Mesendoderm (in vitro differentiated cells): ENCODE measurements around the gene RNF20.

ENCODE experiments used
- DNase-seq: peaks from one replicate; pipeline ENCODE4 v3.0.0; 2013
- H2AK5ac ChIP-seq: 2 replicates; pipeline ENCODE4 v1.6.1; 2013; ENCODE audit warnings: low read length, inconsistent platforms
- H2BK120ac ChIP-seq: 2 replicates; pipeline ENCODE4 v1.6.1; 2013; ENCODE audit warnings: low read depth, mild to moderate bottlenecking, low read length, moderate library complexity, mixed read lengths
- H2BK15ac ChIP-seq: replicated peaks from 2 replicates; pipeline ENCODE4 v1.6.1; 2013; ENCODE audit warnings: low read depth, mild to moderate bottlenecking, moderate library complexity
- H2BK5ac ChIP-seq: 2 replicates; pipeline ENCODE4 v1.6.1; 2013; ENCODE audit warnings: low read length, inconsistent platforms
- H3K18ac ChIP-seq: 2 replicates; pipeline ENCODE4 v1.6.1; 2013; ENCODE audit warnings: mild to moderate bottlenecking, low read length, mixed read lengths
- H3K23ac ChIP-seq: one replicate; pipeline ENCODE4 v1.6.1; 2013; ENCODE audit warnings: low read length
- H3K27ac ChIP-seq: 2 replicates; pipeline ENCODE4 v1.5.1; 2013; ENCODE audit warnings: low read depth, mild to moderate bottlenecking, inconsistent platforms, low read length, moderate library complexity
- H3K27me3 ChIP-seq: 2 replicates; pipeline ENCODE4 v1.6.1; 2013; ENCODE audit warnings: low read length, control low read depth, mild to moderate bottlenecking, inconsistent platforms; ENCODE audit not compliant: insufficient read depth, poor library complexity
- H3K36me3 ChIP-seq: 2 replicates; pipeline ENCODE4 v1.6.1; 2013; ENCODE audit warnings: low read length, inconsistent platforms; ENCODE audit not compliant: control insufficient read depth, insufficient read depth
- H3K4ac ChIP-seq: one replicate; pipeline ENCODE4 v1.6.1; 2013; ENCODE audit warnings: low read depth, mild to moderate bottlenecking, low read length, moderate library complexity
- H3K4me1 ChIP-seq: 2 replicates; pipeline ENCODE4 v1.6.1; 2013; ENCODE audit warnings: low read depth, low read length, inconsistent platforms; ENCODE audit not compliant: control insufficient read depth
- H3K4me2 ChIP-seq: 2 replicates; pipeline ENCODE4 v1.6.1; 2013; ENCODE audit warnings: low read length
- H3K4me3 ChIP-seq: 2 replicates; pipeline ENCODE4 v1.5.1; 2013; ENCODE audit warnings: mild to moderate bottlenecking, low read length
- H3K56ac ChIP-seq: one replicate; pipeline ENCODE4 v1.6.1; 2013; ENCODE audit warnings: low read length
- H3K79me1 ChIP-seq: 2 replicates; pipeline ENCODE4 v1.6.1; 2013; ENCODE audit warnings: low read length, inconsistent platforms
- H3K79me2 ChIP-seq: 2 replicates; pipeline ENCODE4 v1.6.1; 2013; ENCODE audit warnings: mild to moderate bottlenecking, low read length; ENCODE audit not compliant: control insufficient read depth, insufficient read depth
- H3K9ac ChIP-seq: 2 replicates; pipeline ENCODE4 v1.6.1; 2013; ENCODE audit warnings: low read length, inconsistent platforms
- H4K5ac ChIP-seq: one replicate; pipeline ENCODE4 v1.6.1; 2013; ENCODE audit warnings: low read length
- H4K8ac ChIP-seq: one replicate; pipeline ENCODE4 v1.6.1; 2013; ENCODE audit warnings: low read depth, mild to moderate bottlenecking, control low read depth, low read length, moderate library complexity
- WGBS: extraction: QIAGEN DNeasy Blood & Tissue Kit; methylation state at CpG from one replicate; pipeline ENCODE4 v1.1.7; 2013; ENCODE audit warnings: low lambda C conversion rate, missing lambda C conversion rate; ENCODE audit not compliant: insufficient coverage; ENCODE audit errors: extremely low coverage; 5-methylcytosine and 5-hydroxymethylcytosine counted together

Gene RNF20

DNA sequence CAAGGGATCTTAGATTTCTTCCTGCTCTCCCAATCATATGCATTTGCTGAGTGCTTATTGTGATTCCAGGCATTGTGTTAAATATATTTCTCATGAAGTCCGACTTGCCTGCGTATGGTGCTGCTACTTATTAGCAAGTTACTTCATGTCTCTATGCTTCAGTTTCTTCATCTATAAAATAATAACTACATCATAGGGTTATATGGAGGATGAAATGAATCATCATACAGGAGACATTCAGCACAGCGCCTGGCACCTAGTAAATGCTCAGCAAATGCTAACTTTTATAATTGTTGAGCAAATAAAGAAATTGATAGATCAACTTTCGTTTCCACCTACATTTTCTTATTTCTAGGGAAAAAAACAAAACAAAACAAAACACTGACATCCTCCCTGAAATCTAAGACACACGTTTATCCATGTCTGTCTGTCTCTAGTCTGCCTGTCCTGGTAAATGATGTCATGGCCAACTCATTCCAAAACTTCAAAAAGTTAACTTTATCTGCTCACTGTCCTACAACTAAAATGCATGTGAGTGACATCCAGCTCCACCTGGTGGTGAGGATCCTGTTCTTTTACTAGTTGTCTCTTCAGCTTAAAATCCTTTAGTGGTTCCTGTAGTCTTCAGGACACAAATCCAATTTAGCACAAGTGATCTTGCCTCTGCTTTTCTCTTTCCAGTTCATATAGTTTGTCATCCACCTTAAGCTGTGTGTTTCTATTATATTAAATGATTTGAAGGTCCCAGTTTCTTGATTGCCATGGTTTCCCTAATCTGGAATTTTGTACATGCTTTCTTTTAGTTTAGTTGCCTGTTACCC lies 33.5 kb downstream of the RNF20 start:
- Histone ChIP-seq H3K56ac (no peak overlapping the region), H3K18ac (no peak overlapping the region), H3K23ac (no peak overlapping the region), H2BK120ac (no peak overlapping the region), H3K4me3 (no peak overlapping the region), H3K79me2 (no peaks in the 10 kb centered on the region), H3K79me1 (no peaks in the 10 kb centered on the region), H3K27me3 (no peaks in the 10 kb centered on the region), H3K4ac (no peak overlapping the region), H3K9ac (no peak overlapping the region), H4K8ac (no peak overlapping the region), H3K4me2 (no peak overlapping the region), H2BK5ac (no peak overlapping the region), H3K27ac (no peak overlapping the region), H2AK5ac (no peak overlapping the region), H4K5ac (no peak overlapping the region), H2BK15ac (no peak overlapping the region), H3K4me1 (peaks cover 11% of the 10 kb centered on the region), H3K36me3 (peaks cover under 1% of the 10 kb centered on the region)
- WGBS: no CpG with 5 or more reads among the region's 5 CpGs
- DNase-seq: peak; percentile 59

DNA sequence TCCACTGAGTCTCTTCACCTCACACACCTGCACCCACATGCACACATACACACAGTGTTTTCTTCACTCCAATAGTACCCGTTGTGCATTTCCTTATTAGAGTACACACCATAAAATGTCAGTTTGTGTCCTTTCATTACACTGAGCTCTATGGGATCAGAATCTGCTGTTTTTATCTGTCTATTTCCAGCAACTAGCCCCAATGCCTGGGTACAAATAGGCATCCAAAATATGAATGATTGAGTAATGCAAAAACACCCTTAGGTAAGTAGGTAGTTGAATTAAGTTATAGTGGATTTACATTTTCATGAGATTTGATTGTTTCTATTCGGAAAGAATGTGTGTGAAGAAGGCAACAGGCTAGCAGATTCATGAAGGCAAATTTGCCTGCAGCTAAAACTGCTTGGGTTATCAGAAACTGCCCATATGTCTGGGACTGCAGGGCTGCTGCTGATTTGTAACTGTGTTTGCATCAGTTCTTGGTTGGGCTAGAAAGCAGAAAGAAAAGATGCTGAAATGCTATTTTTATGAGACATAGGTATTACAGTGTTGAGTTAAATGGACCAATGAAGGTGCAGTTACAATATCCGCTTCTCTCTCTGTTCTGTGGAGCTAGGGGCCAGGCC lies 34.2 kb downstream of the RNF20 start:
- no peak overlapping the region for H3K4me2 ChIP-seq
- H2BK5ac ChIP-seq: no peak overlapping the region
- H3K79me1 ChIP-seq: no peaks in the 10 kb centered on the region
- no peak overlapping the region for H3K9ac ChIP-seq
- H4K5ac ChIP-seq: no peak overlapping the region
- 100% methylated on average over 1 of the region's 3 CpGs for WGBS
- no peak overlapping the region for H3K23ac ChIP-seq
- no peak overlapping the region for H3K18ac ChIP-seq
- no peak overlapping the region for H3K56ac ChIP-seq
- no peak for DNase-seq
- H3K27ac ChIP-seq: no peak overlapping the region
- no peaks in the 10 kb centered on the region for H3K79me2 ChIP-seq
- H2BK15ac ChIP-seq: no peak overlapping the region
- H4K8ac ChIP-seq: no peak overlapping the region
- no peak overlapping the region for H2AK5ac ChIP-seq
- H3K4me3 ChIP-seq: no peak overlapping the region
- H3K4ac ChIP-seq: no peak overlapping the region
- H3K4me1 ChIP-seq: peaks cover 15% of the 10 kb centered on the region
- no peak overlapping the region for H2BK120ac ChIP-seq
- H3K36me3 ChIP-seq: no peaks in the 10 kb centered on the region
- H3K27me3 ChIP-seq: no peaks in the 10 kb centered on the region

DNA sequence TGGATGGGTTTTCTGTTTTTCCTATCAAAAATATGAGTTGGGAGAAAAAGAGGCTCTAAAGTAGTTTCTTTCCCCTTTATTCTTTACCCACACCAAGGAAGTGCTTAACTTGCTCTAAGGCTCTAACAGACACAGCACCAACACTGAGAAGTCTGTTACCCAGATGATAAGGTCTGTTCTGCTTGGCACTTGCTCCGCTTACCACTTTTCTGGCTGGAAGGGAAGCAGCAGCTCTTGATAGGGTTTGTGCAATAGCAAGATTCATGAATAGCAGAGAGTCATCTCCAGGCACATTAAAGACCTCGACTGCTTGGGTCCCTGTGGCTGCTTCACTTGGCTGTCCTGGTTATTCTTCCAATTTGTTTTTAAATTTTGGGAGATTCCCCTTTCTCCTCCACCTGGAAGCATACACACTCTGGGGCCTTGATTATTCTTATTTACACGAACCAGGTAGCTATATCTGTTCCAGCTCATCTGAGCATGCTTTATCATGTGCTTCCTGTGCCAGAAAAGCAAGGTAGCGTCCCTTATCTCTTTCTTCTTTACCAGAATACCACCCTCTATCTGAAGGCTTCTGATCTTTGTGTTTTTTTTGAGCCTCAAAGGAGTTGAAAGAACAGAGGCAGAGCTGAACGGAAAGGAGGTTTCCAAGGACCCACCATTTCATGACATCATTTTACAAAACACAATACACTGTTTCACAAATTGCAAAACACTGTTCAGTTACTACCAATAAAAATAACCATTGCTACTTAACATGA lies 36.3 kb downstream of the RNF20 start:
- Histone ChIP-seq H4K5ac (no peak overlapping the region), H3K27ac (no peak overlapping the region), H2BK120ac (no peak overlapping the region), H2BK15ac (no peak overlapping the region), H4K8ac (no peak overlapping the region), H3K18ac (no peak overlapping the region), H3K9ac (no peak overlapping the region), H3K79me1 (no peaks in the 10 kb centered on the region), H3K79me2 (no peaks in the 10 kb centered on the region), H3K36me3 (no peaks in the 10 kb centered on the region), H3K4me1 (peaks cover 15% of the 10 kb centered on the region), H2BK5ac (no peak overlapping the region), H3K27me3 (no peaks in the 10 kb centered on the region), H3K23ac (no peak overlapping the region), H3K4me3 (no peak overlapping the region), H3K4ac (no peak overlapping the region), H3K56ac (no peak overlapping the region), H2AK5ac (no peak overlapping the region), H3K4me2 (no peak overlapping the region)
- WGBS: no CpG with 5 or more reads among the region's 5 CpGs
- no peak for DNase-seq

DNA sequence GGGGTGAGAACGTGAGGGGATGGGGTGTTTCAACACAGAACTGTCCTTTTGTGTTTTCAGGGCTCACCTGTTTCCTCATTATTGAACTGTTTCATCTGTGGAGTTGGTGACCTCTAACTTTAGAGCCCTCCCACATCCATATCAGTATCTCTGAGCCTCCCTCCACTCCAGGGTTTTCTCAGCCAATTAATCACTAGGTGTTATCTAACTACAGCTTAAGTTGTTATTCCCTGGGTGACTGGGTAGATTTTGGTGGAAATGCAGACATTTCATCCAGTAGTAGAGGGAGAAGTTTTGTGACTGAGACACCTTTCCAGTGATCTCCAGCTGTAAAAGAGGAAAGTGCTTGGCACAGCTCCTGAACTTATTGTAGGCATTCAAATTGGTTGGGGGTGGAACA lies 37.5 kb downstream of the RNF20 start:
- Histone ChIP-seq H3K56ac (no peak overlapping the region), H4K5ac (no peak overlapping the region), H3K9ac (no peak overlapping the region), H2BK15ac (no peak overlapping the region), H3K4me3 (no peak overlapping the region), H3K23ac (no peak overlapping the region), H3K79me2 (no peaks in the 10 kb centered on the region), H3K79me1 (no peaks in the 10 kb centered on the region), H3K4me2 (no peak overlapping the region), H2AK5ac (no peak overlapping the region), H3K4me1 (peaks cover 15% of the 10 kb centered on the region), H2BK120ac (no peak overlapping the region), H3K18ac (no peak overlapping the region), H3K27ac (no peak overlapping the region), H4K8ac (no peak overlapping the region), H3K36me3 (no peaks in the 10 kb centered on the region), H3K27me3 (no peaks in the 10 kb centered on the region), H3K4ac (no peak overlapping the region), H2BK5ac (no peak overlapping the region)
- peak; percentile 18 for DNase-seq
- WGBS: no CpG with 5 or more reads among the region's 1 CpG

DNA sequence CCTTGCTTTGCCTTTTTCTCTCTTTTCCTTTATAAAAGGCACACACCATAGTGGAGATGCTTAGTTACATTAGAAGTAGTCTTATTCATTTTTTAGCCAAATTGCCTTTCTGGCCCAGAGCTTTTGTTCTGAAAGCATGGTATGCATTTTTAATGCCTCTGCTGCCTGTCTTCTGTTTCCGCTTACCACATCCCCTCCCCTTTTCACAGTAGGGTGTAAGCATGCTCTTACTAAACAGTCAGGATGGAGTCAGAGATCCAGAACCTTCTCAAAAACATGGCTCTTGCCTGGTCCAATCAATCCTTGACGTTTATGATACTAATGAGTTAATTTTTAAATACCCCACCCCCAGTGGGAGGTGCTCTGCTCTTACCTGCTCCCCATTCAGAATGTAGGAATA lies 38.7 kb downstream of the RNF20 start:
- Histone ChIP-seq H2AK5ac (no peak overlapping the region), H3K56ac (no peak overlapping the region), H3K4me1 (peaks cover 15% of the 10 kb centered on the region), H3K36me3 (no peaks in the 10 kb centered on the region), H3K4me3 (no peak overlapping the region), H3K27me3 (no peaks in the 10 kb centered on the region), H2BK120ac (no peak overlapping the region), H3K79me1 (no peaks in the 10 kb centered on the region), H3K4me2 (no peak overlapping the region), H3K18ac (no peak overlapping the region), H3K79me2 (no peaks in the 10 kb centered on the region), H3K27ac (no peak overlapping the region), H2BK15ac (no peak overlapping the region), H3K23ac (no peak overlapping the region), H3K4ac (no peak overlapping the region), H4K8ac (no peak overlapping the region), H4K5ac (no peak overlapping the region), H3K9ac (no peak overlapping the region), H2BK5ac (no peak overlapping the region)
- WGBS: no CpG with 5 or more reads among the region's 2 CpGs
- peak; percentile 46 for DNase-seq
